Skeletal muscle tissue (tissue), 4 donors: ENCODE data around the gene KMT2C. TPM values are rescaled to one million over a fixed set of nuclear protein-coding genes. Genes with fewer than 3 reads are reported as not detected.

Experiments used
- H3K27ac ChIP-seq: one replicate; pipeline ENCODE4 v1.7.0; 2013; ENCODE audit warnings: mild to moderate bottlenecking, low read depth, low read length, inconsistent platforms
- H3K27me3 ChIP-seq, 3 donors: one replicate each; pipeline ENCODE4 v1.7.0; 2013; ENCODE audit warnings: low read length in 3 of 3; ENCODE audit not compliant: control insufficient read depth in 3 of 3, insufficient read depth in 3 of 3
- H3K36me3 ChIP-seq, 3 donors: one replicate each; pipeline ENCODE4 v1.7.0; 2013; ENCODE audit warnings: low read length in 3 of 3; ENCODE audit not compliant: control insufficient read depth in 3 of 3, insufficient read depth in 3 of 3
- H3K4me1 ChIP-seq, 3 donors: one replicate each; pipeline ENCODE4 v1.7.0; 2013; ENCODE audit warnings: low read length in 3 of 3, mild to moderate bottlenecking in 3 of 3; ENCODE audit not compliant: control insufficient read depth in 3 of 3, insufficient read depth in 3 of 3
- H3K4me3 ChIP-seq, 3 donors: one replicate each; pipeline ENCODE4 v1.7.0; 2013; ENCODE audit warnings: low read length in 3 of 3
- H3K9ac ChIP-seq, 3 donors: one replicate each; pipeline ENCODE4 v1.7.0; 2013; ENCODE audit warnings: low read length in 3 of 3, mild to moderate bottlenecking in 3 of 3, moderate library complexity in 2 of 3, low read depth in 1 of 3
- H3K9me3 ChIP-seq, 3 donors: one replicate each; pipeline ENCODE4 v1.7.0; 2013; ENCODE audit warnings: low read length in 3 of 3; ENCODE audit not compliant: control insufficient read depth in 3 of 3
- total RNA-seq: library from RNA; depleted of rRNA; stranded (reverse); fragments of >200 nt; gene quantifications from one replicate; pipeline ENCODE4 v1.2.3, GENCODE V29; 2014
- donor health status: Osteomylitis.

KMT2C gene
- total RNA-seq, 1 donor from 2014 or later, result 61.6 TPM

GRCh38 chr7:152161171-152161570 lies 274.6 kb downstream of the KMT2C start:
- H3K9me3 ChIP-seq, result no peaks in the 10 kb centered on the region
- H3K27ac ChIP-seq, result no peak overlapping the region
- no peaks in the 10 kb centered on the region for H3K4me1 ChIP-seq
- no peak overlapping the region for H3K4me3 ChIP-seq
- H3K27me3 ChIP-seq, result no peaks in the 10 kb centered on the region
- peaks cover 35 to 55% (median 54%) of the 10 kb centered on the region in 3 donors for H3K36me3 ChIP-seq
- H3K9ac ChIP-seq, result no peak overlapping the region

- H3K9ac ChIP-seq, result no peak overlapping the region
- peaks cover 47 to 68% (median 67%) of the 10 kb centered on the region in 3 donors for H3K36me3 ChIP-seq
These were observed 276.8 kb downstream of the KMT2C start for GRCh38 chr7:152158801-152159587.

GRCh38 chr7:152152267-152152666 lies 283.5 kb downstream of the KMT2C start:
- Histone ChIP-seq H3K9ac (no peak overlapping the region), H3K4me3 (no peak overlapping the region), H3K27me3 (no peaks in the 10 kb centered on the region), H3K36me3 (peaks cover 53 to 92% (median 82%) of the 10 kb centered on the region in 3 donors), H3K4me1 (no peaks in the 10 kb centered on the region), H3K27ac (no peak overlapping the region), H3K9me3 (no peaks in the 10 kb centered on the region)

More at GRCh38 chr7:152158801-152159587, 276.8 kb downstream of the KMT2C start:
- no peaks in the 10 kb centered on the region for H3K4me1 ChIP-seq
- no peak overlapping the region for H3K4me3 ChIP-seq
- no peaks in the 10 kb centered on the region for H3K27me3 ChIP-seq
- H3K27ac ChIP-seq, result no peak overlapping the region
- H3K9me3 ChIP-seq, result no peaks in the 10 kb centered on the region

DNA sequence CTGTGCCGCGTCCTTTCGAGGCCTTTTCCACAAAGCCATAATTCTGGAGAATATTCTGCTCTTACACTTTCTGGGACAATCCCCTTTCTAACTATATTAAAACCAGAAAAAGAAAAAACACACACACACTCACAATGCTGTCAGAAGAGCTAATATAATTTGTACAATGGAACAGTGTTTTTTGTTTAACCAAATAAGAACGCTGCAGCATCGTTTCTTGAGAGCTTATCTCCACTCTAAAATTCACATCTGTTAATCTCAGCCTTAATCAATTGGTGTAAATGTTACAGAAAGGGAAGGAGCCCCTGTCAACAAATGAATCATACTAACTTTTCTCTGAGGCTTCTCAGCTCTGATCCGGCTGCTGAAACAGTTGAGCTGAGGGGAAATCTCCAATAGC lies 286.4 kb downstream of the KMT2C start:
- Histone ChIP-seq H3K9me3 (no peaks in the 10 kb centered on the region), H3K27me3 (no peaks in the 10 kb centered on the region), H3K27ac (no peak overlapping the region), H3K4me3 (no peak overlapping the region), H3K36me3 (peaks cover 54 to 95% (median 86%) of the 10 kb centered on the region in 3 donors), H3K4me1 (peaks cover 0 to 2% (median 0%) of the 10 kb centered on the region in 3 donors), H3K9ac (no peak overlapping the region)

GRCh38 chr7:152148706-152149105 lies 287.1 kb downstream of the KMT2C start:
- no peaks in the 10 kb centered on the region for H3K27me3 ChIP-seq
- no peaks in the 10 kb centered on the region for H3K9me3 ChIP-seq
- H3K4me1 ChIP-seq, result peaks cover 0 to 2% (median 0%) of the 10 kb centered on the region in 3 donors
- no peak overlapping the region for H3K9ac ChIP-seq
- H3K27ac ChIP-seq, result no peak overlapping the region
- H3K4me3 ChIP-seq, result no peak overlapping the region
- peaks cover 54 to 95% (median 86%) of the 10 kb centered on the region in 3 donors for H3K36me3 ChIP-seq

GRCh38 chr7:152145853-152146466 lies 289.8 kb downstream of the KMT2C start:
- Histone ChIP-seq H3K27ac (no peak overlapping the region), H3K9me3 (no peaks in the 10 kb centered on the region)

DNA sequence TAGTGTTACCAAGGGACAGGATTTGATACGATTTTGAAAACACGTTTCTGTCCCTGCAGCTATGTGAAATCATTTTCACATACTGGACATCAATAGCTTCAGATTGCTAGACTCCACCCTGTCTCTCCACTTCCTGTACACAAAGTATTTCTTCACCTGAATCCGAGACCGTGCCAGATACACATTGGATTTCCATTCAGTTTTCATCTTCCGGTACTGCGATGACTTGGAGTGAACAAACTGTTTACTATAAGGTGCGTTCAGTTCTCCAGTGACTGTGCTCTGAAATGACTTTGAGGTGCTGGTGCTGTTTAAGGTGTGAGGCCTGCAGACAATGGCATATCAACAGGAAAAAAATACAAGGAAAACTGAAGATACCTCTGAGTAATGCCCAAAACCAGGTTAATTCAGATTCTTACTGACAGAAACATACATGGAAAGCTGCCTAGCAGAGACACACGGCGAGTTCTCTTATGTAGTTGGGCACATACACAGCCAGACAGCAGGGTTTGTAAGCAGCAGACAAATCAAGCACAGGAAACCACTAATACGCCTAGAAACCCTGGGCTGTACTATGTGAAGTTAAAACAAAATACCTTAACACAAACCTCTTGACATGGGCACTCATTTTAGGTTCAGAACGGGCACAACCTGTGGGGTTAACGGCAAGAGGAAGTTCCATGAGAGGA lies 291.1 kb downstream of the KMT2C start:
- Histone ChIP-seq H3K9me3 (no peaks in the 10 kb centered on the region), H3K4me3 (no peak overlapping the region), H3K4me1 (peaks cover 0 to 2% (median 0%) of the 10 kb centered on the region in 3 donors), H3K36me3 (peaks cover 35 to 77% (median 76%) of the 10 kb centered on the region in 3 donors), H3K27me3 (no peaks in the 10 kb centered on the region), H3K9ac (no peak overlapping the region), H3K27ac (no peak overlapping the region)

More at GRCh38 chr7:152145853-152146466, 289.8 kb downstream of the KMT2C start:
- H3K36me3 ChIP-seq, result peaks cover 37 to 82% (median 78%) of the 10 kb centered on the region in 3 donors
- no peak overlapping the region for H3K4me3 ChIP-seq
- no peak overlapping the region for H3K9ac ChIP-seq
- H3K27me3 ChIP-seq, result no peaks in the 10 kb centered on the region
- peaks cover 0 to 2% (median 0%) of the 10 kb centered on the region in 3 donors for H3K4me1 ChIP-seq

DNA sequence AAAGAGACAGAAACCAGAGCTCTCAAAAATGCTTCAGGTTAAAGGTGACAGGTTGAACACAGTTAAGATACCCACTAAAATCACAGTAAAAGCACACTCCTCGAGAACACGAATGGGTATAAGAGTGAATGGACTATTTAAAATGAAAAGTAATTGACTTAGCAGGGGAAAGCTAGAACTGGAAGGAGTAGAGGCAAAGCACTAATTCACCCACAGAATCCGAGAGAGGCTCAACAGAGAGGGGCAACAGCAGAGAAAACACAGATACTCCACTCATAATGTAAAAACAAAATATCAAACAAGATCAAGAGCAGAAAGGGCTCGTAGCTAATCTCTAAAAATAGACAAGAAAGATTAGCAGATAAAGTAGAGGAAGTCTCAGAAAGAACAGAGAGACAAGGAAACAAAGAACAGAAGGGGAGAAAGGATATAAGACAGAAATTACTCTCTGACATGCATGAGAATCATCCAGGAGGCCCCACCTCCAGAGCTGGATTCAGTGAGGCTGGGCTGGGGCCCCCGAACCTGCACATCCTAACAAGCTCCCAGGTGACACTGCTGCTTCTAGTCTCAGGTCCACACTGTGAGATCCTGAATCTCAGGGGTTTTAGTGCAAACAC lies 292.7 kb downstream of the KMT2C start:
- Histone ChIP-seq H3K9me3 (no peaks in the 10 kb centered on the region), H3K9ac (no peak overlapping the region), H3K27ac (no peak overlapping the region), H3K4me1 (peaks cover 0 to 2% (median 0%) of the 10 kb centered on the region in 3 donors), H3K4me3 (no peak overlapping the region), H3K27me3 (no peaks in the 10 kb centered on the region), H3K36me3 (peaks cover 43 to 78% (median 77%) of the 10 kb centered on the region in 3 donors)

- H3K9ac ChIP-seq, result no peak overlapping the region
- peaks cover 0 to 3% (median 0%) of the 10 kb centered on the region in 3 donors for H3K4me1 ChIP-seq
- H3K36me3 ChIP-seq, result peaks cover 40 to 69% (median 64%) of the 10 kb centered on the region in 3 donors
- no peaks in the 10 kb centered on the region for H3K27me3 ChIP-seq
- H3K27ac ChIP-seq, result no peak overlapping the region
- H3K9me3 ChIP-seq, result no peaks in the 10 kb centered on the region
- H3K4me3 ChIP-seq, result no peak overlapping the region
These were observed 295.2 kb downstream of the KMT2C start for GRCh38 chr7:152140560-152140959.
